ENCODE results near the gene ALDH1A1. TPM values are rescaled to one million over a fixed set of nuclear protein-coding genes. Genes with fewer than 3 reads are reported as not detected.

ALDH1A1 gene
- total RNA-seq, 2 donors from 2014 or later: 16.8 to 427 TPM

GRCh38 chr9:72886386-72886785, 66.5 kb downstream of the ALDH1A1 start:
- no peaks in the 10 kb centered on the region for H3K4me1 ChIP-seq (replicated peaks)
- no peaks in the 10 kb centered on the region for H3K36me3 ChIP-seq
- 100% methylated on average over 1 of the region's 1 CpG for WGBS
- TF ChIP-seq POLR2AphosphoS5 (IDR thresholded peaks at IDR 0.05) (no peak), POLR2A (IDR thresholded peaks at IDR 0.05) (no peak)
- TF ChIP-seq, protein P1, sequence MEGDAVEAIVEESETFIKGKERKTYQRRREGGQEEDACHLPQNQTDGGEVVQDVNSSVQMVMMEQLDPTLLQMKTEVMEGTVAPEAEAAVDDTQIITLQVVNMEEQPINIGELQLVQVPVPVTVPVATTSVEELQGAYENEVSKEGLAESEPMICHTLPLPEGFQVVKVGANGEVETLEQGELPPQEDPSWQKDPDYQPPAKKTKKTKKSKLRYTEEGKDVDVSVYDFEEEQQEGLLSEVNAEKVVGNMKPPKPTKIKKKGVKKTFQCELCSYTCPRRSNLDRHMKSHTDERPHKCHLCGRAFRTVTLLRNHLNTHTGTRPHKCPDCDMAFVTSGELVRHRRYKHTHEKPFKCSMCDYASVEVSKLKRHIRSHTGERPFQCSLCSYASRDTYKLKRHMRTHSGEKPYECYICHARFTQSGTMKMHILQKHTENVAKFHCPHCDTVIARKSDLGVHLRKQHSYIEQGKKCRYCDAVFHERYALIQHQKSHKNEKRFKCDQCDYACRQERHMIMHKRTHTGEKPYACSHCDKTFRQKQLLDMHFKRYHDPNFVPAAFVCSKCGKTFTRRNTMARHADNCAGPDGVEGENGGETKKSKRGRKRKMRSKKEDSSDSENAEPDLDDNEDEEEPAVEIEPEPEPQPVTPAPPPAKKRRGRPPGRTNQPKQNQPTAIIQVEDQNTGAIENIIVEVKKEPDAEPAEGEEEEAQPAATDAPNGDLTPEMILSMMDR (IDR thresholded peaks at IDR 0.05): no peak
- no peak for DNase-seq (ENCODE audit: low spot score)
- no peak overlapping the region for H3K27ac ChIP-seq
- no peak overlapping the region for H3K4me3 ChIP-seq
- no peaks in the 10 kb centered on the region for H3K9me3 ChIP-seq
- intact Hi-C loops (cut with DNase I): no loop called here
- H3K27me3 ChIP-seq (replicated peaks; ENCODE audit: insufficient read depth): no peaks in the 10 kb centered on the region

GRCh38 chr9:72884508-72884907, 68.3 kb downstream of the ALDH1A1 start:
- no peaks in the 10 kb centered on the region for H3K27me3 ChIP-seq (replicated peaks; ENCODE audit: insufficient read depth)
- TF ChIP-seq, protein P1 (IDR thresholded peaks at IDR 0.05): no peak
- TF ChIP-seq POLR2A (IDR thresholded peaks at IDR 0.05): no peak
- no peak for TF ChIP-seq POLR2AphosphoS5 (IDR thresholded peaks at IDR 0.05)
- H3K27ac ChIP-seq: no peak overlapping the region
- H3K36me3 ChIP-seq: no peaks in the 10 kb centered on the region
- 81% methylated on average over 1 of the region's 1 CpG for WGBS
- H3K4me3 ChIP-seq: no peak overlapping the region
- H3K4me1 ChIP-seq (replicated peaks): no peaks in the 10 kb centered on the region
- DNase-seq (ENCODE audit: low spot score): no peak
- intact Hi-C loops (cut with DNase I): no loop called here
- no peaks in the 10 kb centered on the region for H3K9me3 ChIP-seq

GRCh38 chr9:72883875-72884274, 69.0 kb downstream of the ALDH1A1 start:
- Histone ChIP-seq H3K4me3 (no peak overlapping the region), H3K27me3 (replicated peaks; ENCODE audit: insufficient read depth) (no peaks in the 10 kb centered on the region), H3K27ac (no peak overlapping the region), H3K4me1 (replicated peaks) (no peaks in the 10 kb centered on the region), H3K36me3 (no peaks in the 10 kb centered on the region), H3K9me3 (no peaks in the 10 kb centered on the region)
- 89% methylated on average over 3 of the region's 3 CpGs for WGBS
- TF ChIP-seq POLR2A (IDR thresholded peaks at IDR 0.05) (no peak), POLR2AphosphoS5 (IDR thresholded peaks at IDR 0.05) (no peak)
- TF ChIP-seq, protein P1 (IDR thresholded peaks at IDR 0.05): no peak
- no peak for DNase-seq (ENCODE audit: low spot score)
- intact Hi-C loops (cut with DNase I): no loop called here

DNA sequence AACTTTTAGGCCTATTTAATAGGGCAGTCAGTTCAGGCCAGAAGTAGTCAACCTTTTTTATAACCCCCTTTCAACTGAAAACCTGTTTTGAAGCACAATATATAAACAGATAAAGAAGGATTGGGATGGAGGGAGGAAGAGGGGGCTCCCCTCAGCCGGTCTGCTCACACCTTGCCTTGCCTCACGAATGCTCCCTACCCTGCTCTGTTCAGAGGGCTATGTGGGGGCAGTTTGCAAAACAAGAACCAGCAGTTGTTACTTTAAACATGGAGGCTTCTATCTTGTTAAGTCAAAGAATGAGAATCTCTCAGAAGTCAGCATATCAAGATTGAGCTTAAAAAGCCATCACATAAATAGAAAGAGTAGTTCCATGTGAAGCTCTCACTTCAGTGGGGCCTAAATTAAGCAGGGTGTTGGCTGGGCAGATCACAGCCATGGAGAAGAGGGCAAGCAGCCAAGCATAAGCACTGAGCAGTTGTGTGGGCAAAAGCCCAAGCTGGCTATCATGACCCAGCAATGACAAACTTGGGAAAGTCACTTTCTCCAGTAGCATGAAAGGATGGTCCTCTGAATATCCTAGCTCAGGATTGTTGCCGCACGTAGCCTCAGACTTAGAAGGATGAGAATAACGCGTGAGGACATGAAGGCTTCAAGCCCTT, 70.6 kb downstream of the ALDH1A1 start:
- Histone ChIP-seq H3K9me3 (no peaks in the 10 kb centered on the region), H3K4me1 (replicated peaks) (no peaks in the 10 kb centered on the region), H3K27me3 (replicated peaks; ENCODE audit: insufficient read depth) (no peaks in the 10 kb centered on the region), H3K27ac (no peak overlapping the region), H3K4me3 (no peak overlapping the region), H3K36me3 (no peaks in the 10 kb centered on the region)
- TF ChIP-seq POLR2A (IDR thresholded peaks at IDR 0.05) (no peak), POLR2AphosphoS5 (IDR thresholded peaks at IDR 0.05) (no peak)
- TF ChIP-seq, protein P1 (IDR thresholded peaks at IDR 0.05): no peak
- 79% methylated on average over 6 of the region's 6 CpGs for WGBS
- no peak for DNase-seq (ENCODE audit: low spot score)
- intact Hi-C loops (cut with DNase I): no loop called here

DNA sequence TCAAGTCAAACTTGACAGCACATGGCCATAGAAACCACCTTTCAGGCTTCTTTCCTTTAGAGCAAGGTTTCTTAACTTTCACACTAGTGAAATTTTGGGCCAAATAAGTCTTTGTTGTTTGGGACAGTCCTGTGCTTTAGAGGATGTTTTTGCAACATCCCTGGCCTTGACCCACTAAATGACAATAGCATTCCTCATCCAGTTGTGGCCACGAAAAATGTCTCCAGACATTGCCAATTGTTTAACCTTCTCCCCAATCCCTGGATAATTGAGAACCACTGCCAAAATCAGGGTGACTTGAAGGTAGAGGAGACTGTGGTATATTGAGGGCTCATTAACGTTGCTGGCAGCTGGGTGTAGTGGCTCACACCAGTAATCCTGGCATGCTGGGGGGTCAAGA, 72.0 kb downstream of the ALDH1A1 start:
- H3K27ac ChIP-seq: no peak overlapping the region
- 84% methylated on average over 2 of the region's 2 CpGs for WGBS

More for the DNA sequence above, 72.0 kb downstream of the ALDH1A1 start:
- no peak overlapping the region for H3K4me3 ChIP-seq
- H3K36me3 ChIP-seq: no peaks in the 10 kb centered on the region
- intact Hi-C loops (cut with DNase I): no loop called here
- no peak for DNase-seq (ENCODE audit: low spot score)
- no peak for TF ChIP-seq POLR2A (IDR thresholded peaks at IDR 0.05)
- no peak for TF ChIP-seq POLR2AphosphoS5 (IDR thresholded peaks at IDR 0.05)
- TF ChIP-seq, protein P1 (IDR thresholded peaks at IDR 0.05): no peak
- no peaks in the 10 kb centered on the region for H3K9me3 ChIP-seq
- no peaks in the 10 kb centered on the region for H3K27me3 ChIP-seq (replicated peaks; ENCODE audit: insufficient read depth)
- no peaks in the 10 kb centered on the region for H3K4me1 ChIP-seq (replicated peaks)

All from prostate gland (tissue), 2 donors.